ENCODE measurements around the gene MOSPD3.

Gene MOSPD3

GRCh38 chr7:100588438-100588837, 23.9 kb upstream of the MOSPD3 start:
- no peak overlapping the region for H3K4me3 ChIP-seq (ENCODE audit: low read depth, low read length)
- DNase-seq (ENCODE audit: low read depth) = peak; percentile 46
- peak; percentile 47 for TF ChIP-seq CTCF (IDR thresholded peaks at IDR 0.05; ENCODE audit: insufficient read depth, low read depth, low read length, missing control alignments)

- DNase-seq (ENCODE audit: low read depth) = no peak
- no peak overlapping the region for H3K4me3 ChIP-seq (ENCODE audit: low read depth, low read length)
- no peak for TF ChIP-seq CTCF (IDR thresholded peaks at IDR 0.05; ENCODE audit: insufficient read depth, low read depth, low read length, missing control alignments)
These were observed 22.9 kb upstream of the MOSPD3 start for GRCh38 chr7:100589341-100589947.

GRCh38 chr7:100590077-100590737, 22.1 kb upstream of the MOSPD3 start:
- H3K4me3 ChIP-seq (ENCODE audit: low read depth, low read length) = no peak overlapping the region
- TF ChIP-seq CTCF (IDR thresholded peaks at IDR 0.05; ENCODE audit: insufficient read depth, low read depth, low read length, missing control alignments) = no peak
- no peak for DNase-seq (ENCODE audit: low read depth)

GRCh38 chr7:100591596-100591995, 20.7 kb upstream of the MOSPD3 start:
- H3K4me3 ChIP-seq (ENCODE audit: low read depth, low read length) = no peak overlapping the region
- TF ChIP-seq CTCF (IDR thresholded peaks at IDR 0.05; ENCODE audit: insufficient read depth, low read depth, low read length, missing control alignments) = no peak
- DNase-seq (ENCODE audit: low read depth) = no peak

- DNase-seq (ENCODE audit: low read depth) = no peak
- no peak for TF ChIP-seq CTCF (IDR thresholded peaks at IDR 0.05; ENCODE audit: insufficient read depth, low read depth, low read length, missing control alignments)
- H3K4me3 ChIP-seq (ENCODE audit: low read depth, low read length) = no peak overlapping the region
These were observed 17.2 kb upstream of the MOSPD3 start for GRCh38 chr7:100595188-100595587.

GRCh38 chr7:100598425-100598824, 13.9 kb upstream of the MOSPD3 start:
- no peak overlapping the region for H3K4me3 ChIP-seq (ENCODE audit: low read depth, low read length)
- DNase-seq (ENCODE audit: low read depth) = no peak
- no peak for TF ChIP-seq CTCF (IDR thresholded peaks at IDR 0.05; ENCODE audit: insufficient read depth, low read depth, low read length, missing control alignments)
